Activated B cell treated with CpG ODN at 0.5 μM for 24 hours (primary cell): ENCODE results near the gene RECK. TPM values are rescaled to one million over a fixed set of nuclear protein-coding genes. Genes with fewer than 3 reads are reported as not detected.
A peak's percentile ranks its signal among the peaks of the same experiment; 100 is the strongest.

Experiments used
- ATAC-seq: fragments of 200-7000 bp; cut with Tn5 transposase; one replicate; pipeline ENCODE4 v1.10.0; 2021; ENCODE audit warnings: low read depth, mild to moderate bottlenecking, moderate library complexity
- CTCF ChIA-PET: fragments of 350-600 bp; sonication (Branson Sonifier 250); formaldehyde crosslinking; loops from one replicate; lab custom pipeline; 2021; ENCODE audit warnings: antibody characterized with exemption; lab: Charles Lee
- POLR2A ChIA-PET: fragments of 350-600 bp; sonication (Branson Sonifier 250); formaldehyde crosslinking; loops from one replicate; lab custom pipeline; 2021; ENCODE audit warnings: antibody characterized with exemption; lab: Charles Lee
- DNase-seq: peaks from one replicate; pipeline ENCODE4 v3.0.0; 2022
- H3K27ac Mint-ChIP-seq: one replicate; pipeline ENCODE4 v1.8.0; 2020; ENCODE audit warnings: mixed read lengths
- H3K27me3 Mint-ChIP-seq: one replicate; pipeline ENCODE4 v1.8.0; 2021; ENCODE audit warnings: mixed read lengths
- H3K36me3 Mint-ChIP-seq: one replicate; pipeline ENCODE4 v1.8.0; 2021; ENCODE audit warnings: low read depth, mixed read lengths
- H3K4me1 Mint-ChIP-seq: one replicate; pipeline ENCODE4 v1.8.0; 2021; ENCODE audit warnings: mixed read lengths
- H3K4me3 Mint-ChIP-seq: one replicate; pipeline ENCODE4 v1.8.0; 2020; ENCODE audit warnings: mild to moderate bottlenecking, mixed read lengths
- H3K9me3 Mint-ChIP-seq: one replicate; pipeline ENCODE4 v1.8.0; 2020; ENCODE audit warnings: mixed read lengths
- CTCF ChIP-seq: fragments of 200-600 bp; IDR thresholded peaks from one replicate; pipeline ENCODE4 v1.8.0; 2022; ENCODE audit warnings: antibody characterized with exemption, mild to moderate bottlenecking
- intact Hi-C: fragments of 100-400 bp; cut with micrococcal nuclease; formaldehyde crosslinking; loops from one replicate; pipeline ENCODE4 v1.15.1; 2024
- total RNA-seq: library from RNA; stranded (reverse); gene quantifications from 2 replicates; pipeline ENCODE4 v1.2.3, GENCODE V29; 2022

RECK gene
- total RNA-seq, 1 donor from 2014 or later, result 4.2 TPM

GRCh38 chr9:36165826-36166167 is 129.1 kb downstream of the RECK start:
- Mint-ChIP-seq H3K36me3 (no peaks in the 10 kb centered on the region), H3K27me3 (peaks cover 1% of the 10 kb centered on the region), H3K4me3 (no peak overlapping the region), H3K4me1 (peaks cover 7% of the 10 kb centered on the region), H3K27ac (no peak overlapping the region), H3K9me3 (no peaks in the 10 kb centered on the region)
- ATAC-seq (no peak), DNase-seq (no peak)
- intact Hi-C loops, result loop anchor here (1.0 to 2.0 kb wide), 7 partner anchors 14 to 210 kb away; partner anchors contain the start of genes CLTA and GLIPR2
- ChIA-PET CTCF (interaction anchor here (0.5 to 10.6 kb wide), 10 partner anchors 13 to 233 kb away, joined by 3 to 299 read pairs (median 12); partner anchors contain the start of genes CLTA and GLIPR2), POLR2A (interaction anchor here (0.7 to 1.5 kb wide), 5 partner anchors 14 to 110 kb away, joined by 5 to 9 read pairs (median 7); partner anchors contain the start of gene CLTA)
- no peak for TF ChIP-seq CTCF

- peak overlapping the region; percentile 79 for H3K4me3 Mint-ChIP-seq
- no peaks in the 10 kb centered on the region for H3K36me3 Mint-ChIP-seq
- intact Hi-C loops, result loop anchor here (1.0 to 2.0 kb wide), 7 partner anchors 15 to 211 kb away; partner anchors contain the start of genes CLTA and GLIPR2
- peaks cover 7% of the 10 kb centered on the region for H3K4me1 Mint-ChIP-seq
- CTCF ChIA-PET, result interaction anchor here (0.5 to 10.6 kb wide), 21 partner anchors 12 to 233 kb away, joined by 3 to 299 read pairs (median 4); partner anchors contain the start of genes CLTA and GLIPR2
- ATAC-seq (peak; percentile 99), DNase-seq (peak; percentile 89)
- H3K27me3 Mint-ChIP-seq, result peaks cover 1% of the 10 kb centered on the region
- POLR2A ChIA-PET, result interaction anchor here (0.6 to 1.8 kb wide), 11 partner anchors 15 to 140 kb away, joined by 3 to 9 read pairs (median 5); partner anchors contain the start of genes CLTA and GLIPR2
- peak; percentile 90 for TF ChIP-seq CTCF
- H3K27ac Mint-ChIP-seq, result no peak overlapping the region
- no peaks in the 10 kb centered on the region for H3K9me3 Mint-ChIP-seq
Observed at GRCh38 chr9:36166168-36166927, 129.6 kb downstream of the RECK start.

GRCh38 chr9:36169166-36169565 is 132.5 kb downstream of the RECK start, which contains the start of gene CCIN:
CCIN (plus strand) TSS chr9:36169388; CDS start chr9:36169503, 115 bp downstream.
- Mint-ChIP-seq H3K4me3 (no peak within 1 kb of the TSS), H3K9me3 (no peaks in the 10 kb centered on the region), H3K27me3 (peaks cover 1% of the 10 kb centered on the region), H3K27ac (no peak within 1 kb of the TSS), H3K36me3 (no peaks in the 10 kb centered on the region), H3K4me1 (peaks cover 7% of the 10 kb centered on the region)
- intact Hi-C loops, result no loop called here
- DNase-seq (no peak), ATAC-seq (no peak)
- POLR2A ChIA-PET, result interaction anchor here (0.6 to 1.0 kb wide), 2 partner anchors 14 to 77 kb away, joined by 3 to 4 read pairs; no protein-coding TSS in a partner anchor
- no peak for TF ChIP-seq CTCF
- CTCF ChIA-PET, result interaction anchor here (1.1 to 10.6 kb wide), 3 partner anchors 21 to 67 kb away, joined by 4 to 299 read pairs (median 25); partner anchors contain the start of gene CLTA

GRCh38 chr9:36169708-36170107 is 133.0 kb downstream of the RECK start:
- Mint-ChIP-seq H3K4me3 (no peak overlapping the region), H3K27me3 (peaks cover 3% of the 10 kb centered on the region), H3K27ac (no peak overlapping the region), H3K9me3 (no peaks in the 10 kb centered on the region), H3K36me3 (no peaks in the 10 kb centered on the region), H3K4me1 (peaks cover 7% of the 10 kb centered on the region)
- ChIA-PET POLR2A (interaction anchor here (0.6 to 1.0 kb wide), 2 partner anchors 14 to 77 kb away, joined by 3 to 4 read pairs; no protein-coding TSS in a partner anchor), CTCF (interaction anchor here (10.6 kb wide), 1 partner anchor 68 kb away, joined by 299 read pairs; no protein-coding TSS in a partner anchor)
- intact Hi-C loops, result no loop called here
- TF ChIP-seq CTCF, result no peak
- DNase-seq (no peak), ATAC-seq (no peak)

- peaks cover 7% of the 10 kb centered on the region for H3K27me3 Mint-ChIP-seq
- no peak for DNase-seq
- CTCF ChIA-PET, result interaction anchor here (10.6 kb wide), 1 partner anchor 68 kb away, joined by 299 read pairs; no protein-coding TSS in a partner anchor
- intact Hi-C loops, result no loop called here
- TF ChIP-seq CTCF, result no peak
- H3K9me3 Mint-ChIP-seq, result no peaks in the 10 kb centered on the region
- H3K36me3 Mint-ChIP-seq, result no peaks in the 10 kb centered on the region
- no peak overlapping the region for H3K4me3 Mint-ChIP-seq
- H3K4me1 Mint-ChIP-seq, result peaks cover 7% of the 10 kb centered on the region
- no peak overlapping the region for H3K27ac Mint-ChIP-seq
- ATAC-seq, result no peak
- POLR2A ChIA-PET, result no interaction called here
Observed at GRCh38 chr9:36170531-36170930, 133.8 kb downstream of the RECK start.
